B cell (primary cell): ENCODE data around the gene NAGPA. TPM values are rescaled to one million over a fixed set of nuclear protein-coding genes. Genes with fewer than 3 reads are reported as not detected.

Source experiments
- ATAC-seq: fragments of 200-7000 bp; cut with Tn5 transposase; one replicate; pipeline ENCODE4 v1.10.0; 2021; ENCODE audit warnings: low read depth, mild to moderate bottlenecking, moderate number of reproducible peaks, moderate library complexity
- CTCF ChIA-PET: fragments of 350-600 bp; sonication (Branson Sonifier 250); formaldehyde crosslinking; loops from one replicate; lab custom pipeline; 2021; ENCODE audit warnings: antibody characterized with exemption, inconsistent platforms; lab: Charles Lee
- POLR2A ChIA-PET: fragments of 350-600 bp; sonication (Branson Sonifier 250); formaldehyde crosslinking; loops from one replicate; lab custom pipeline; 2021; ENCODE audit warnings: antibody characterized with exemption; lab: Charles Lee
- DNase-seq: peaks from one replicate; pipeline ENCODE4 v3.0.0; 2013
- H2AFZ ChIP-seq: 2 replicates; pipeline ENCODE4 v1.6.1; 2012; ENCODE audit warnings: mild to moderate bottlenecking, low read depth, low read length; ENCODE audit not compliant: insufficient read depth, poor library complexity, severe bottlenecking
- H3K27ac ChIP-seq, 2 donors: 1 replicate in 1 of 2; 2 replicates in 1 of 2; pipeline ENCODE4 v1.5.1; 2012 to 2013; ENCODE audit warnings: low read length in 2 of 2, mild to moderate bottlenecking in 2 of 2, moderate library complexity in 1 of 2
- H3K27me3 ChIP-seq, 4 experiments: fragments of 200-600 bp in 1 of 4; sonication (generic) in 1 of 4; replicated peaks in 1 of 4; 1 replicate in 2 of 4; 2 replicates in 2 of 4; pipeline versions ENCODE4 v1.6.1 to v1.7.0; 2013 to 2016; ENCODE audit warnings: low read length in 3 of 4, mild to moderate bottlenecking in 2 of 4, mixed read lengths in 1 of 4, moderate library complexity in 1 of 4; ENCODE audit not compliant: insufficient read depth in 4 of 4, control insufficient read depth in 3 of 4; ENCODE audit errors: control extremely low read depth in 1 of 4
- H3K36me3 ChIP-seq, 2 experiments: replicated peaks in 1 of 2; 1 replicate in 1 of 2; 2 replicates in 1 of 2; pipeline versions ENCODE4 v1.6.1 to v1.7.1; 2013; ENCODE audit warnings: low read length in 1 of 2; ENCODE audit not compliant: insufficient read depth in 2 of 2, control insufficient read depth in 1 of 2; ENCODE audit errors: control extremely low read depth in 1 of 2, extremely low read depth in 1 of 2
- H3K4me1 ChIP-seq, 2 donors: fragments of 200-600 bp in 1 of 2; sonication (generic) in 1 of 2; 1 replicate in 1 of 2; 2 replicates in 1 of 2; pipeline versions ENCODE4 v1.5.1 to v1.6.1; 2013 to 2017; ENCODE audit warnings: low read length in 2 of 2; ENCODE audit not compliant: control insufficient read depth in 2 of 2, insufficient read depth in 2 of 2
- H3K4me2 ChIP-seq: replicated peaks from 2 replicates; pipeline ENCODE3; 2012; ENCODE audit warnings: mild to moderate bottlenecking, low read depth, low read length; ENCODE audit not compliant: poor library complexity, severe bottlenecking
- H3K4me3 ChIP-seq, 5 experiments: fragments of 200-600 bp in 1 of 5; sonication (generic) in 1 of 5; 1 replicate in 3 of 5; 2 replicates in 2 of 5; pipeline versions ENCODE4 v1.5.1 to v1.7.0; 2011 to 2016; ENCODE audit warnings: low read length in 4 of 5, mild to moderate bottlenecking in 4 of 5, low read depth in 2 of 5, control low read depth in 1 of 5, moderate library complexity in 1 of 5; ENCODE audit not compliant: insufficient read depth in 1 of 5; ENCODE audit errors: control extremely low read depth in 1 of 5, extremely low read depth in 1 of 5
- H3K79me2 ChIP-seq: fragments of 200-600 bp; sonication (generic); one replicate; pipeline ENCODE4 v1.6.0; 2016; ENCODE audit warnings: low read length; ENCODE audit not compliant: control insufficient read depth, insufficient read depth
- H3K9ac ChIP-seq: fragments of 200-600 bp; sonication (generic); 2 replicates; pipeline ENCODE4 v1.6.1; 2017; ENCODE audit warnings: mild to moderate bottlenecking, low read length, moderate library complexity
- H3K9me3 ChIP-seq, 3 donors: one replicate each; pipeline versions ENCODE4 v1.6.1 to v1.7.1; 2013; ENCODE audit warnings: low read length in 2 of 3; ENCODE audit not compliant: control insufficient read depth in 2 of 3, insufficient read depth in 1 of 3; ENCODE audit errors: control extremely low read depth in 1 of 3
- H4K20me1 ChIP-seq: 2 replicates; pipeline ENCODE4 v1.6.0; 2012; ENCODE audit warnings: mild to moderate bottlenecking, low read length; ENCODE audit not compliant: insufficient read depth, control insufficient read depth, poor library complexity, severe bottlenecking
- H3K27ac Mint-ChIP-seq: one replicate; pipeline ENCODE4 v1.8.0; 2021; ENCODE audit warnings: mixed read lengths
- H3K27me3 Mint-ChIP-seq: one replicate; pipeline ENCODE4 v1.8.0; 2021; ENCODE audit warnings: mixed read lengths
- H3K4me1 Mint-ChIP-seq: one replicate; pipeline ENCODE4 v1.8.0; 2021; ENCODE audit warnings: mixed read lengths
- H3K4me3 Mint-ChIP-seq: one replicate; pipeline ENCODE4 v1.8.0; 2021; ENCODE audit warnings: mixed read lengths
- H3K9me3 Mint-ChIP-seq: one replicate; pipeline ENCODE4 v1.8.0; 2022; ENCODE audit warnings: mixed read lengths; ENCODE audit not compliant: insufficient read depth
- EZH2 ChIP-seq: IDR thresholded peaks from 2 replicates; pipeline ENCODE4 v1.6.1; 2012; ENCODE audit warnings: borderline replicate concordance, low read depth, mild to moderate bottlenecking, moderate library complexity, low read length; ENCODE audit not compliant: insufficient read depth, poor library complexity, severe bottlenecking
- WGBS: methylation state at CpG from one replicate; pipeline ENCODE4 v1.1.5; 2013; ENCODE audit warnings: missing lambda C conversion rate; ENCODE audit not compliant: insufficient coverage; 5-methylcytosine and 5-hydroxymethylcytosine counted together
- intact Hi-C: fragments of 100-400 bp; cut with micrococcal nuclease; formaldehyde crosslinking; loops from one replicate; pipeline ENCODE4 v1.10.0; 2022
- polyA plus RNA-seq: library from polyadenylated mRNA; depleted of rRNA; stranded (reverse); fragments of >200 nt; gene quantifications from 2 replicates; pipeline ENCODE4 v1.2.3, GENCODE V29; 2012
- total RNA-seq, 2 donors: library from RNA; stranded (reverse); fragments of 120-200 nt in 1 of 2; gene quantifications; 1 replicate in 1 of 2; 2 replicates in 1 of 2; pipeline versions ENCODE4 v1.2.3 to v1.2.4, GENCODE V29; 2013 to 2022
- TF ChIP-seq, protein P1 (sequence below): fragments of 200-600 bp; IDR thresholded peaks from one replicate; pipeline ENCODE4 v1.8.0; 2022; ENCODE audit warnings: antibody characterized with exemption, mild to moderate bottlenecking

Gene NAGPA
- total and polyA plus RNA-seq, 2 donors (not counting 1 experiment from before 2014, with no cell fraction given) = 38.4 to 38.6 TPM

DNA sequence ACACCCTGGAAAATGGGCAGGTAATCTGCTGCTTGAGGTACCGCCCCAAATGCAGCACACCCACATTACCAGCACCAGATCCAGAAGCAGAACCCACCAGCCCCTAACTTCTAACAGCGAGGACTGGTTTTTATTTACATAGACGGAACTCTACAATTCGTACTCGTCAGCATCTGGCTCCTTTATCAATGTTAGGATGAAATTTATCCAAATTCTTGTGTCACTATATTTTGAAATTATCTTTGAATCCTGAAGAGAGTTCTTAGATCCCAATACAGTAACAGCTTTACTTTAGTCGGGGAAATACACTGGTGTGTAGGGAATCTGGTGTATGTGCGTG lies 37.6 kb upstream of the NAGPA start:
- Mint-ChIP-seq H3K4me1 (peaks cover 27% of the 10 kb centered on the region), H3K4me3 (peak overlapping the region; percentile 98), H3K9me3 (no peaks in the 10 kb centered on the region), H3K27me3 (peaks cover 3% of the 10 kb centered on the region), H3K27ac (peak overlapping the region; percentile 99)
- peak overlapping the region; percentile 50 to 87 (median 74) for H3K4me3 ChIP-seq
- ChIA-PET POLR2A (interaction anchor here (1.4 kb wide), 1 partner anchor 26 kb away, joined by 6 read pairs; the partner anchor contains the start of gene EEF2KMT), CTCF (interaction anchor here (0.9 to 1.4 kb wide), 3 partner anchors 14 to 19 kb away, joined by 3 read pairs; no protein-coding TSS in a partner anchor)
- intact Hi-C loops = loop anchor here (1.0 to 5.0 kb wide), 3 partner anchors 26 to 269 kb away; partner anchors contain the start of genes EEF2KMT, NAGPA and ROGDI
- peaks cover 5% of the 10 kb centered on the region for H4K20me1 ChIP-seq
- peaks cover 0 to 17% of the 10 kb centered on the region in 2 experiments for H3K36me3 ChIP-seq
- no peaks in the 10 kb centered on the region for H3K27me3 ChIP-seq
- DNase-seq (no peak), ATAC-seq (no peak)
- peaks cover 14 to 18% of the 10 kb centered on the region in 2 donors for H3K4me1 ChIP-seq
- H3K79me2 ChIP-seq = peaks cover 15% of the 10 kb centered on the region
- no peaks in the 10 kb centered on the region for H3K9me3 ChIP-seq
- peak overlapping the region; percentile 81 to 90 for H3K27ac ChIP-seq
- WGBS = 100% methylated on average over 1 of the region's 7 CpGs
- H3K9ac ChIP-seq = peak overlapping the region; percentile 84
- H3K4me2 ChIP-seq = peak overlapping the region; percentile 73
- TF ChIP-seq EZH2 = no peak
- TF ChIP-seq, protein P1, sequence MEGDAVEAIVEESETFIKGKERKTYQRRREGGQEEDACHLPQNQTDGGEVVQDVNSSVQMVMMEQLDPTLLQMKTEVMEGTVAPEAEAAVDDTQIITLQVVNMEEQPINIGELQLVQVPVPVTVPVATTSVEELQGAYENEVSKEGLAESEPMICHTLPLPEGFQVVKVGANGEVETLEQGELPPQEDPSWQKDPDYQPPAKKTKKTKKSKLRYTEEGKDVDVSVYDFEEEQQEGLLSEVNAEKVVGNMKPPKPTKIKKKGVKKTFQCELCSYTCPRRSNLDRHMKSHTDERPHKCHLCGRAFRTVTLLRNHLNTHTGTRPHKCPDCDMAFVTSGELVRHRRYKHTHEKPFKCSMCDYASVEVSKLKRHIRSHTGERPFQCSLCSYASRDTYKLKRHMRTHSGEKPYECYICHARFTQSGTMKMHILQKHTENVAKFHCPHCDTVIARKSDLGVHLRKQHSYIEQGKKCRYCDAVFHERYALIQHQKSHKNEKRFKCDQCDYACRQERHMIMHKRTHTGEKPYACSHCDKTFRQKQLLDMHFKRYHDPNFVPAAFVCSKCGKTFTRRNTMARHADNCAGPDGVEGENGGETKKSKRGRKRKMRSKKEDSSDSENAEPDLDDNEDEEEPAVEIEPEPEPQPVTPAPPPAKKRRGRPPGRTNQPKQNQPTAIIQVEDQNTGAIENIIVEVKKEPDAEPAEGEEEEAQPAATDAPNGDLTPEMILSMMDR = no peak
- H2AFZ ChIP-seq = peak overlapping the region; percentile 97

DNA sequence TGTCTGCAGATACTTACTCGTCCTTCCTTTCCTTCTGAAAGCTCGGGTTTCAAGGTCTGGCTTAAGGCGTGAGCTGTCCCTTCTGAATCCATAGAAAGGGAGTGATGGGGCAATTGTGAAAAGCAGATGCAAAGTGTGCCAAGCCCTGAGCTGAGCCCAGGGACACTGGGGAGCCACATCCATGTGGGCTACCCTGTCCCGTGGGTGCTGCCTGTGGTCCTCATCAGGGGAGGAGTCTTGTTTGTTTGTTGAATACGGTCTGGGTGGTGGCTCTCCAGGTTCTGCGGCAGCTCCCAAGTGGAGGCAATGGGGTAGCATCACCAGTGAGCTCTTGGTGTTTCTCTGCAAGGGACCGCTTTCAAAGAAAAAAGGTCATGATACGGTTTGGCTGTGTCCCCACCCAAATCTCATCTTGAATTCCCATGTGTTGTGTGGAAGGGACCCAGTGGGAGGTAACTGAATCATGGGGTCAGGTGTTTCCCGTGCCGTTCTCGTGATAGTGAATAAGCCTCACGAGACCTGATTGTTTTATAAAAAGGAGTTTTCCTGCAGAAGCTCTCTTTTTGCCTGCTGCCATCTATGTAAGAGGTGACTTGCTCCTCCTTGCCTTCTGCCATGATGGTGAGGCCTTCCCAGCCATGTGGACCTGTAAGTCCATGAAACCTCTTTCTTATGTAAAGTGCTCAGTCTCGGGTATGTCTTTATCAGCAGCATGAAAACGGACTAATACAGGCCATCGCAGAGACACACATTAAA lies 36.9 kb upstream of the NAGPA start:
- DNase-seq = no peak
- Mint-ChIP-seq H3K27ac (peak overlapping the region; percentile 99), H3K9me3 (no peaks in the 10 kb centered on the region), H3K4me3 (peak overlapping the region; percentile 98), H3K4me1 (peaks cover 27% of the 10 kb centered on the region), H3K27me3 (peaks cover 3% of the 10 kb centered on the region)
- no peak overlapping the region for H3K4me3 ChIP-seq
- 90% methylated on average over 10 of the region's 15 CpGs for WGBS
- H3K9ac ChIP-seq = no peak overlapping the region
- peaks cover 0 to 10% of the 10 kb centered on the region in 2 experiments for H3K36me3 ChIP-seq
- POLR2A ChIA-PET = no interaction called here
- H3K9me3 ChIP-seq = no peaks in the 10 kb centered on the region
- peak overlapping the region; percentile 81 to 90 for H3K27ac ChIP-seq
- H4K20me1 ChIP-seq = no peaks in the 10 kb centered on the region
- H3K27me3 ChIP-seq = no peaks in the 10 kb centered on the region
- TF ChIP-seq, protein P1 = no peak
- TF ChIP-seq EZH2 = no peak
- intact Hi-C loops = loop anchor here (1.0 to 5.0 kb wide), 3 partner anchors 27 to 268 kb away; partner anchors contain the start of genes EEF2KMT, NAGPA and ROGDI
- CTCF ChIA-PET = no interaction called here
- peaks cover 14 to 18% of the 10 kb centered on the region in 2 donors for H3K4me1 ChIP-seq
- peak overlapping the region; percentile 97 for H2AFZ ChIP-seq
- H3K79me2 ChIP-seq = peaks cover 15% of the 10 kb centered on the region
- no peak for ATAC-seq
- H3K4me2 ChIP-seq = no peak overlapping the region
